Measurements from ENCODE around the gene SCMH1.

DNA sequence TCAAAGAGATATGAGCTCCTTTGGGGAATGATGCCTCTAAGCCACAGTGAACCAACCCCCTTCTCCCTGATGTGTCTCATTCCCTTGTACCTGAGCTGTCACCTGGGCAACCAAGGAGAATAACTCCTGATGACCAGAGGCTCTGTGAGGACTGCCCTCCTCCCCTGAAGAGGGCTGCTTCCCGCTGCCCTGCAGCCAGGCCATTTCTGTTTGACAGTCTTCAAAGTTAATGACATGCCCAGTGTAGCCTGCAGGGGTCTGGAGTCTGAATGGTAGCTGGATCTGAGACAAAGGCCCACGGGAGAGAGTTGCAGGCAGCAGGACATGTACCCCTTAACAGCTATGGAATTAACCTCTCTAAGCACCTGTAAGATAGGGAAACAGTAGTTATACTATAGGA is 217.2 kb downstream of the SCMH1 start:
- TF ChIP-seq POLR2AphosphoS5 (IDR thresholded peaks at IDR 0.05; ENCODE audit: low read depth, low read length) (0 out of 2 replicates have a peak, but pooled peaks have one; percentile 46), SIN3A (IDR thresholded peaks at IDR 0.05; ENCODE audit: borderline replicate concordance, insufficient read depth, low read depth, low read length) (no peak), TCF7L2 (IDR thresholded peaks at IDR 0.05; ENCODE audit: low read depth, low read length) (no peak)
- TF ChIP-seq, protein P1, sequence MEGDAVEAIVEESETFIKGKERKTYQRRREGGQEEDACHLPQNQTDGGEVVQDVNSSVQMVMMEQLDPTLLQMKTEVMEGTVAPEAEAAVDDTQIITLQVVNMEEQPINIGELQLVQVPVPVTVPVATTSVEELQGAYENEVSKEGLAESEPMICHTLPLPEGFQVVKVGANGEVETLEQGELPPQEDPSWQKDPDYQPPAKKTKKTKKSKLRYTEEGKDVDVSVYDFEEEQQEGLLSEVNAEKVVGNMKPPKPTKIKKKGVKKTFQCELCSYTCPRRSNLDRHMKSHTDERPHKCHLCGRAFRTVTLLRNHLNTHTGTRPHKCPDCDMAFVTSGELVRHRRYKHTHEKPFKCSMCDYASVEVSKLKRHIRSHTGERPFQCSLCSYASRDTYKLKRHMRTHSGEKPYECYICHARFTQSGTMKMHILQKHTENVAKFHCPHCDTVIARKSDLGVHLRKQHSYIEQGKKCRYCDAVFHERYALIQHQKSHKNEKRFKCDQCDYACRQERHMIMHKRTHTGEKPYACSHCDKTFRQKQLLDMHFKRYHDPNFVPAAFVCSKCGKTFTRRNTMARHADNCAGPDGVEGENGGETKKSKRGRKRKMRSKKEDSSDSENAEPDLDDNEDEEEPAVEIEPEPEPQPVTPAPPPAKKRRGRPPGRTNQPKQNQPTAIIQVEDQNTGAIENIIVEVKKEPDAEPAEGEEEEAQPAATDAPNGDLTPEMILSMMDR (IDR thresholded peaks at IDR 0.05), result no peak

Data from Panc1 (cell line).